GM12878 (cell line): ENCODE measurements around the gene ACAP2. TPM values are rescaled to one million over a fixed set of nuclear protein-coding genes. Genes with fewer than 3 reads are reported as not detected.

Experiments
- ATAC-seq: fragments of 200-7000 bp; cut with Tn5 transposase; 3 replicates; pipeline ENCODE4 v1.9.1; 2020; ENCODE audit warnings: mild to moderate bottlenecking, moderate library complexity
- BruUV-seq: library from RNA; stranded (reverse); fragments of 400-500 nt; replicated peaks from 2 replicates; lab custom pipeline; 2021; lab: Mats Ljungman, UMichigan
- CTCF ChIA-PET: fragments of 300-600 bp; sonication (Branson Sonifier 250); formaldehyde crosslinking; extraction: SDS; loops from one replicate; lab custom pipeline; 2021; ENCODE audit warnings: inconsistent platforms; lab: Yijun Ruan, JAX
- POLR2A ChIA-PET: fragments of 350-600 bp; formaldehyde crosslinking; extraction: SDS; loops from one replicate; lab custom pipeline; 2021; ENCODE audit warnings: inconsistent platforms; lab: Charles Lee
- RAD21 ChIA-PET: fragments of 300-600 bp; sonication (Branson Sonifier 250); formaldehyde crosslinking; loops from one replicate; lab custom pipeline; 2023; ENCODE audit warnings: antibody characterized with exemption; ENCODE audit not compliant: unreplicated experiment; lab: Charles Lee
- SMC1A ChIA-PET: fragments of 300-600 bp; sonication (Branson Sonifier 250); formaldehyde crosslinking; loops from one replicate; lab custom pipeline; 2023; ENCODE audit not compliant: unreplicated experiment, uncharacterized antibody; lab: Charles Lee
- DNase-seq: peaks from one replicate; pipeline ENCODE4 v3.0.0-alpha.2; 2011; ENCODE audit warnings: low read depth, low spot score
- FAIRE-seq: peaks from 3 replicates; lab custom pipeline; 2011; peaks lifted over from hg19 to GRCh38; lab: Jason Lieb, UNC
- H2AFZ ChIP-seq: 2 replicates; pipeline ENCODE4 v1.6.0; 2011; ENCODE audit warnings: low read depth, low read length, control low read depth; ENCODE audit not compliant: control insufficient read depth
- H3K27ac ChIP-seq: 2 replicates; pipeline ENCODE4 v1.5.1; 2011; ENCODE audit warnings: control low read depth; ENCODE audit not compliant: control insufficient read depth, insufficient read depth
- H3K27me3 ChIP-seq, 2 experiments: replicated peaks in 1 of 2; 2 replicates each; pipeline versions ENCODE4 v1.6.0 to v1.6.1; 2011; ENCODE audit warnings: low read length in 1 of 2; ENCODE audit not compliant: control insufficient read depth in 2 of 2, insufficient read depth in 2 of 2
- H3K36me3 ChIP-seq, 2 experiments: 2 replicates each; pipeline ENCODE4 v1.5.1; 2011; ENCODE audit warnings: low read length in 1 of 2; ENCODE audit not compliant: control insufficient read depth in 2 of 2, insufficient read depth in 2 of 2
- H3K4me1 ChIP-seq: 2 replicates; pipeline ENCODE4 v1.6.1; 2011; ENCODE audit warnings: mild to moderate bottlenecking, low read length, moderate library complexity, mixed read lengths; ENCODE audit not compliant: control insufficient read depth, insufficient read depth
- H3K4me2 ChIP-seq: 2 replicates; pipeline ENCODE4 v1.6.0; 2011; ENCODE audit warnings: control low read depth; ENCODE audit not compliant: control insufficient read depth, insufficient read depth
- H3K4me3 ChIP-seq: fragments of 200-600 bp; sonication (generic); 2 replicates; pipeline ENCODE4 v1.5.1; 2016
- H3K79me2 ChIP-seq: 2 replicates; pipeline ENCODE4 v1.6.0; 2011; ENCODE audit warnings: low read length; ENCODE audit not compliant: control insufficient read depth, insufficient read depth
- H3K9ac ChIP-seq: 2 replicates; pipeline ENCODE4 v1.8.0; 2011; ENCODE audit warnings: low read length, control low read depth, mixed read lengths; ENCODE audit not compliant: control insufficient read depth, insufficient read depth
- H3K9me3 ChIP-seq: replicated peaks from 3 replicates; pipeline ENCODE4 v1.5.1; 2011; ENCODE audit warnings: mild to moderate bottlenecking, low read length; ENCODE audit not compliant: control insufficient read depth, insufficient read depth
- H4K20me1 ChIP-seq: 2 replicates; pipeline ENCODE4 v1.6.0; 2011; ENCODE audit not compliant: control insufficient read depth, insufficient read depth
- CHD1 ChIP-seq: IDR thresholded peaks from 2 replicates; pipeline ENCODE4 v1.6.1; 2012; ENCODE audit warnings: low read depth, low read length, improper control_type of control experiment
- CHD4 ChIP-seq: fragments of 200-600 bp; sonication (generic); IDR thresholded peaks from 2 replicates; pipeline ENCODE4 v1.6.1; 2016; ENCODE audit warnings: mild to moderate bottlenecking
- DPF2 ChIP-seq: fragments of 450-650 bp; IDR thresholded peaks from 2 replicates; pipeline ENCODE4 v1.6.1; 2017; ENCODE audit warnings: mild to moderate bottlenecking
- EGR1 ChIP-seq, 2 experiments: IDR thresholded peaks; 1 replicate in 1 of 2; 2 replicates in 1 of 2; pipeline ENCODE4 v1.6.1; 2011 to 2012; ENCODE audit warnings: low read depth in 2 of 2, low read length in 2 of 2, borderline replicate concordance in 1 of 2, mild to moderate bottlenecking in 1 of 2, moderate library complexity in 1 of 2
- IRF5 ChIP-seq: fragments of 450-650 bp; IDR thresholded peaks from 2 replicates; pipeline ENCODE4 v1.6.1; 2017; ENCODE audit warnings: borderline replicate concordance
- KAT2A ChIP-seq: conservative IDR thresholded peaks from 2 replicates; pipeline ENCODE4 v1.6.1; 2011; ENCODE audit warnings: low read depth, low read length; ENCODE audit not compliant: control insufficient read depth
- MLLT1 ChIP-seq: fragments of 450-650 bp; IDR thresholded peaks from 2 replicates; pipeline ENCODE4 v1.6.1; 2016; ENCODE audit warnings: mild to moderate bottlenecking
- MYB ChIP-seq: fragments of 150-350 bp; IDR thresholded peaks from 2 replicates; pipeline ENCODE4 v1.6.1; 2014; ENCODE audit warnings: mild to moderate bottlenecking, low read depth, low read length, borderline replicate concordance
- MYC ChIP-seq: IDR thresholded peaks from 2 replicates; pipeline ENCODE4 v1.6.1; 2011; ENCODE audit warnings: mild to moderate bottlenecking, low read length, moderate library complexity, inconsistent platforms; ENCODE audit not compliant: insufficient read depth, insufficient replicate concordance, insufficient read length, severe bottlenecking
- NBN ChIP-seq: fragments of 450-650 bp; IDR thresholded peaks from 2 replicates; pipeline ENCODE4 v1.6.1; 2016
- NRF1 ChIP-seq: conservative IDR thresholded peaks from 2 replicates; pipeline ENCODE4 v1.6.1; 2011; ENCODE audit warnings: mild to moderate bottlenecking, low read depth, low read length, improper control_type of control experiment
- POLR2AphosphoS2 ChIP-seq: IDR thresholded peaks from 2 replicates; pipeline ENCODE4 v1.6.1; 2011; ENCODE audit warnings: low read depth, mild to moderate bottlenecking, low read length, improper control_type of control experiment, moderate library complexity
- SPI1 ChIP-seq: IDR thresholded peaks from 2 replicates; pipeline ENCODE4 v1.6.1; 2011; ENCODE audit warnings: low read depth, mild to moderate bottlenecking, low read length, moderate library complexity, borderline replicate concordance; ENCODE audit not compliant: insufficient read depth
- ZBTB33 ChIP-seq: fragments of 450-650 bp; IDR thresholded peaks from 2 replicates; pipeline ENCODE4 v1.6.1; 2017; ENCODE audit warnings: mild to moderate bottlenecking
- ZNF592 ChIP-seq: fragments of 450-650 bp; IDR thresholded peaks from 2 replicates; pipeline ENCODE4 v1.6.1; 2017; ENCODE audit warnings: mild to moderate bottlenecking, moderate library complexity
- WGBS: methylation state at CpG from one replicate; pipeline ENCODE4 v1.1.6; 2016; ENCODE audit warnings: low lambda C conversion rate; ENCODE audit not compliant: insufficient replicate concordance, insufficient coverage; ENCODE audit errors: missing lambda C conversion rate; 5-methylcytosine and 5-hydroxymethylcytosine counted together
- in situ Hi-C: fragments of 300-500 bp; cut with MboI; formaldehyde crosslinking; loops from 9 replicates; pipeline ENCODE4 v1.14.3; 2018; ENCODE audit warnings: mixed read lengths
- intact Hi-C: fragments of 100-400 bp; cut with micrococcal nuclease; formaldehyde crosslinking; loops from one replicate; pipeline ENCODE4 v1.14.2; 2022; ENCODE audit not compliant: unreplicated experiment
- polyA plus RNA-seq, 11 experiments: library from polyadenylated mRNA; depleted of rRNA in 4 of 11; unstranded in 6 of 11; stranded (reverse) in 5 of 11; fragments of >200 nt; fragmentation: Nextera tagmentation in 4 of 11; fragmentation: Illumina TruSeq in 1 of 11; extraction: Ambion mirVana in 4 of 11; extraction: Trizol in 1 of 11; gene quantifications; 1 replicate in 1 of 11; 2 replicates in 10 of 11; pipeline versions ENCODE4 v1.2.1 to v1.2.3, GENCODE V29; 2011 to 2016; ENCODE audit warnings: inconsistent platforms in 2 of 11, missing spikeins in 2 of 11, low read depth in 1 of 11
- total RNA-seq, 4 experiments: library from RNA; depleted of rRNA in 3 of 4; stranded (reverse); fragments of >200 nt in 3 of 4; fragmentation: Illumina TruSeq in 1 of 4; extraction: Trizol in 1 of 4; gene quantifications; 2 replicates each; pipeline versions ENCODE4 v1.2.1 to v1.2.3, GENCODE V29; 2013 to 2021

ACAP2 gene
- total and polyA plus RNA-seq, 10 of the 15 experiments (the other 5 are each of a cell fraction or from before 2014, with no cell fraction given): 7.1 to 53.8 (median 35.7) TPM

GRCh38 chr3:195291121-195291520 is 151.7 kb downstream of the ACAP2 start:
- Histone ChIP-seq H4K20me1 (no peaks in the 10 kb centered on the region), H2AFZ (no peak overlapping the region), H3K79me2 (no peaks in the 10 kb centered on the region), H3K9ac (no peak overlapping the region), H3K4me2 (no peak overlapping the region), H3K4me1 (no peaks in the 10 kb centered on the region), H3K4me3 (no peak overlapping the region), H3K27me3 (no peaks in the 10 kb centered on the region), H3K9me3 (no peaks in the 10 kb centered on the region), H3K27ac (no peak overlapping the region), H3K36me3 (peaks cover 0 to 28% of the 10 kb centered on the region in 2 experiments; a peak in 2 of 4 replicates)
- FAIRE-seq (no peak), DNase-seq (no peak), ATAC-seq (no peak)
- ChIA-PET SMC1A (interaction anchor here (0.7 to 1.2 kb wide), 2 partner anchors 150 to 232 kb away, joined by 3 read pairs; no protein-coding TSS in a partner anchor), RAD21 (interaction anchor here (1.5 kb wide), 1 partner anchor 20 kb away, joined by 6 read pairs; the partner anchor contains the start of gene XXYLT1), CTCF (interaction anchor here (1.5 to 1.7 kb wide), 2 partner anchors 18 to 104 kb away, joined by 3 to 4 read pairs; no protein-coding TSS in a partner anchor), POLR2A (no interaction called here)
- 97% methylated on average over 1 of the region's 1 CpG for WGBS
- BruUV-seq: no TSS peak
- intact Hi-C loops: no loop called here
- in situ Hi-C loops: no loop called here
- no peak for TF ChIP-seq SPI1
- no peak for TF ChIP-seq IRF5
- TF ChIP-seq CHD4: no peak
- TF ChIP-seq MLLT1: no peak
- no peak for TF ChIP-seq MYC
- no peak for TF ChIP-seq NRF1
- TF ChIP-seq POLR2AphosphoS2: no peak
- TF ChIP-seq CHD1: no peak
- TF ChIP-seq MYB: no peak
- TF ChIP-seq EGR1 (IDR thresholded peaks at IDR 0.05; ENCODE audit: borderline replicate concordance in 1 of 2, low read depth in 2 of 2, low read length in 2 of 2): no peak
- TF ChIP-seq DPF2: no peak
- TF ChIP-seq ZNF592: no peak
- no peak for TF ChIP-seq KAT2A
- no peak for TF ChIP-seq NBN
- TF ChIP-seq ZBTB33: no peak
